HG03460 (cell line): ENCODE data around the gene TXNRD2.

Source experiments
- ATAC-seq: cut with Tn5 transposase; IDR thresholded peaks from one replicate; pipeline ENCODE4 v1.9.1; 2021; ENCODE audit not compliant: unreplicated experiment

Gene TXNRD2

DNA sequence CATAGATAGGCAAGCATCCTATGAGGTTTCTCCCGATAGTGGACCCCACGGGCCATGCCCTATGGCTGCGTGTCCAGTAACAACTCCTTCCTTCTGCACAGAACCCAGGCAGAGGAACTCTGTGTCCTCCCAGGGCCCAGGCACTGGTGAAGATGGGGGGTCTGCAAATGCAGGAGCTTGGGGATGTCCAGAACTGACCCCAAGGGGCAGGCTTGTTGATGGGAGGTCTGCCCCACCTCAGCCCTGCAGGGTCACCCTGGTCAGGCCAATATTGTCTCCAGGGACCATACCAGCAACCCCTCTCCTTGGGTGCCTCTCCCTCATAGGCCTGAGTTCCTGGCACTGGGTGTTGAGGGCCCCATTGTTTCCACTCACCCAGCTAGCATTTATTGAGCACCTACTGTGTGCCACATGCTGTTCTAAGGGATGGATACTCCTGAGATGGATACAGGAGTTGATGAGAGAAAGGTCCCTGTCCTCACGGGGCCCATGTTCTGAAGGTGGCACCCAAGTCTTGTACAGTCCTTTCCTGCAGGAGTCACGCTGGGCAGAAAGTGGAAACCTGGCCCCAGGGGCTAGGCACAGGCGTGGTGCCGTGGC, 26.3 kb upstream of the TXNRD2 start:
- no peak for ATAC-seq

DNA sequence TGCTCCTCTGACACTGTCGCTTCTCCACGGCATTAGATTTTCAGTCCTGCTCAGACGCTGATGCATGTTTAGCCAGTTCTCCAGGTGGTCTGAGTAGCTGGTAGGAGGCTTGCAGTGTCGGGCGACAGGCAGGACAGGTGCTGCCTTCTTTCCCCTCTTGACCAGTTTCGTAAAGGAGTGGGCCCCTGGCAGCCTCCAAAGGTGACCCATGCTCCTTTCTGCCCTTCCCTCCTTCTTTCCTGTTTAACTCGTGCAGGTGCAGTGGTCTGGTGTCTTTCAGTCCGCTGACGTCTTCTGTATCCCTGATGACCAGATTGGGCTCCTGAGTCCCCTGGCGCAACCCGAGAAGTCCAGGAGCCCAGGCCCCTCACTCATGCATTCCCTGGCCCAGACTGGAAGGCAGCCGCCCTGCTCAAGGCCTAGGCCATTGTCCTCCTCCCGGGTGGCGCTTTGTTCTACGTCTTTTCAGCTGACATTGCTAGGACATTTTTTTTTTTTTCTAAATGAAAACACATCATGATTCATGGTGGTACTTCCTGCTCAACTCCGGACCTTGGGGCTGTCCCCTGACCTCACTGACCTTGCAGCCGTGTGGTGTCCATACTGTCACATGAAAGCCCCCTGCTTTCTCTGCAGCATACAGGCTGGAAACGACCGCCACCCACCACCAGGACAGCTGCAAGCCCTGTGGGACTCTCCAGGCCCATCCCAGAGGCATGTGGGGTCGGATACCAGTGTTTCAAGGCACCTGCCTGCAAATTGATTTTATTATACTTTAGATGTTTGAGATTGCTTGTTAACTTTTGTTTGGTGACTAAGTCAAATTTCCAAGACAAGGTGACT, 25.5 kb upstream of the TXNRD2 start:
- no peak for ATAC-seq

DNA sequence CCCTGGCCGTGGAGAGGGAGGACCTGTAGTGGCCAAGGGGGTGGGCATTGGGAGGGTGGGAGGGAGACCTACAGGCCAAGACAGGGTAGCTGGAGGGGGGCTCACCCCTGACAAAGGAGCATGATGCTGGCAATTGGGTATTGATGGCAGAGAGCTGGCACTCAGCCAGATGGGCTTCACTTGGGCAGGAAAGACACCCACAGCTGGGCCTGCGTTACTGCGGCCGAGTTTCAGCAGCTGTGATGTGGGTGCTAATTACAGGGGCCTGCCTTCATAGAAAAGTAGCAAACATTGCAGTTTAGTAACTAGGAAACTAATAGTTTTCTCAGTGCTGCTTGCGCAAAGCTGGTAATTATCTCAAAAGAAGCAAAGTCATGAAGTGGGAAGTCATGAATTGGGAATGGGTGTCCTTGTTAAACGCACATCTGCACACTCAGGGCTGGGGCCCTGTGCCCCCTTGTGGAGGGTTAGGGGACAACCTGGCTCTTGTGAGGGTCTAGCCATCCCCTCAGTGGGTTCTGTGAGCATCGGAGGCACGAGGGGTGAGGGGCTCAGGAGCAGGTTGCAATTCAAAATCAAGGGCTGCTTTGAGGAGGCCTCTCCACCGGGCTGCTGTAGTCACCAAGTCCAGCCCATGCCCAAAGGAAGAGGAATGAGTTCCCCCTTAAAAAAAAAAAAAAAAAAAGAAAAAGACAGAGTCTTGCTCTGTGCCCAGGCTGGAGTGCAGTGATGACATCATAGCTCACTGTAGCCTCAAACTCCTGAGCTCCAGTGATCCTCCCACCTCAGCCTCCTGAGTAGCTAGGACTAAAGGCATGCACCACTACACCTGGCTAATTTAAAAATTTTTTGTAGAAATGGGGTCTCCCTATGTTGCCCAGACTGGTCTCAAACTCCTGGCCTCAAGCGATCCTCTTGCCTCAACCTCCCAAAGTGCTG, 24.4 kb upstream of the TXNRD2 start:
- ATAC-seq: no peak

DNA sequence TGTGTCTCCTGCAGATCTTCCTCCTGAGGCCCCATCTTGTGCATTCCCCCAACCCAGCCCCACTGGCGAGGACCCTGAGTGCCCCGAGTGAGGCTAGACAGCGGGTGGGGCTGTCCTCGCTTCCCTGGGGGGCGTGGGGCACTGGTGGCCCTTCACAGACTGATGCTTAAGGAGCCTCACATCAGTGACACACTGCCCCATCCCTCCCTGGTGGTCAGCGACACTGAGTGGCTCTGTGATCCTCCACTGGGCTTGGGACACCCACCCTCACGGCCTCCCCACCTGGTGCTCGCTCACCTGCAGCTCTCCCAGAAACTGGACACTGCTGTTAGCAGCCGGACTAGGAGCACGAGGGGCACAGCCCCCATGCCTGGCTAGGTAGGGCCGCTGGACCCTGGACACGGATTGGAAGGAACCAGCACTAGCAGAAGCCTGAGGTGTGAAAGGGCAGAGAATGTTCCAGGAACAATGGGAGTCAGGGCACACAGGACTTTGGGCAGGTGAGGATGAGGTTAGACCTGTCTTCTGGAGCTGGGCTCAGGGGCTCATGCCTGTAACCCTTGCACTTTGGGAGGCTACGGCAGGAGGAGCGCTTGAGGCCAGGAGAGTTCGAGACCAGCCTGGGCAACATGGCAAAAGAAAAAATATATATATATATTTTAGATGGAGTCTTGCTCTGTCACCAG, 23.2 kb upstream of the TXNRD2 start:
- no peak for ATAC-seq

DNA sequence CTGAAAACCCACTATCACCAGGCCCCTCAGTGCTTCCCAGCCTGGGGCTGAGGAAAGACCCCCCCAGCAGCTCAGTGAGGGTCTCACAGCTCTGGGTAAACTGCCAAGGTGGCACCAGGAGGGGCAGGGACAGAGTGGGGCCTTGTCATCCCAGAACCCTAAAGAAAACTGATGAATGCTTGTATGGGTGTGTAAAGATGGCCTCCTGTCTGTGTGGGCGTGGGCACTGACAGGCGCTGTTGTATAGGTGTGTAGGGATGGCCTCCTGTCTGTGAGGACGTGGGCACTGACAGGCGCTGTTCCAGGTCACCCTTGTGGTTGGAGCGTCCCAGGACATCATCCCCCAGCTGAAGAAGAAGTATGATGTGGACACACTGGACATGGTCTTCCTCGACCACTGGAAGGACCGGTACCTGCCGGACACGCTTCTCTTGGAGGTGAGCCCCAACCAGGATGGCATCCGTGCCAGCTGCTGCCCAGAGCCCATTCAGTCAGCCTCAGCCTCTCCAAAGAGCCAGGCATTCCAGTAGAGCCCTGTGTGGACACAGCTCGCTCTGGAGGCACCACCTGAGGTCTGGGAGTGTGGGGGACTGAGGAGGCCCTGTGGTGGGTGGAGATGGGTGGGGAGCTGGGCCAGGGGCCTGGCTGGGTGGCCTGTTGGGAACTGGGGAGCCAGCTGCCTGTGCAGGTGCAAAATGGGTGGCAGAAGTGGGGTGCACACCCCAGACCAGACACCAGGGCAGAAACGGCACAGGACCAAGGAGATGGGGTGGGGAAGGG, 22.4 kb upstream of the TXNRD2 start:
- no peak for ATAC-seq

DNA sequence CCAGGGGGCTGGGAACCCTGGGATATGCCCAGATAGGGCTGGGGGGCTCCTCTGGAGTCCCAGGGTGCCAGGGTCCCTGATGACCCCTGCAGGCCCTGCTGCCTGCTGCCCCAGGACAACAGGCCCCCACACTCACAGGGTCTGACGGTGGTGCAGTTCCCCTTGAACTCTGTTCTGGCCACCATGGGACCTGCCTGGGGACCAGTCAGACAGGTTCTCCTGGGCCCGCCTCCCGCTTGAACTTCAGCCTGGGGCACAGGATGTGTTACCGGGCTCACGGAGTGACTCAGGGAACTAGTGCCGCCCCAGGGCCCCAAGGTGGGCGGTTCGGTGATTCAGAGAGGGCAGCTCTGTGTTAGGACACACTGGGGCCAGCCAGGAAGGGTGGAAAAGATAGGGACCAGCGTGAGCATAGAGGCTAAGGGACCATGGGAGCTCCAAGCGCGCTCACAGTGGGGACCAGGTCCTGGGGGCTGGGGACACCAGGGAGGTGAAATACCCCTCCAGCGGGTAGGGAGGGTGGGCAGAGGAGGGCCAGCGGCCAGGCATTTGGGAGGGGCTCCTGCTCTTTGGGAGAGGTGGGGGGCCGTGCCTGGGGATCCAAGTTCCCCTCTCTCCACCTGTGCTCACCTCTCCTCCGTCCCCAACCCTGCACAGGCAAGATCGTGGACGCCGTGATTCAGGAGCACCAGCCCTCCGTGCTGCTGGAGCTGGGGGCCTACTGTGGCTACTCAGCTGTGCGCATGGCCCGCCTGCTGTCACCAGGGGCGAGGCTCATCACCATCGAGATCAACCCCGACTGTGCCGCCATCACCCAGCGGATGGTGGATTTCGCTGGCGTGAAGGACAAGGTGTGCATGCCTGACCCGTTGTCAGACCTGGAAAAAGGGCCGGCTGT, 21.5 kb upstream of the TXNRD2 start:
- ATAC-seq: no peak

DNA sequence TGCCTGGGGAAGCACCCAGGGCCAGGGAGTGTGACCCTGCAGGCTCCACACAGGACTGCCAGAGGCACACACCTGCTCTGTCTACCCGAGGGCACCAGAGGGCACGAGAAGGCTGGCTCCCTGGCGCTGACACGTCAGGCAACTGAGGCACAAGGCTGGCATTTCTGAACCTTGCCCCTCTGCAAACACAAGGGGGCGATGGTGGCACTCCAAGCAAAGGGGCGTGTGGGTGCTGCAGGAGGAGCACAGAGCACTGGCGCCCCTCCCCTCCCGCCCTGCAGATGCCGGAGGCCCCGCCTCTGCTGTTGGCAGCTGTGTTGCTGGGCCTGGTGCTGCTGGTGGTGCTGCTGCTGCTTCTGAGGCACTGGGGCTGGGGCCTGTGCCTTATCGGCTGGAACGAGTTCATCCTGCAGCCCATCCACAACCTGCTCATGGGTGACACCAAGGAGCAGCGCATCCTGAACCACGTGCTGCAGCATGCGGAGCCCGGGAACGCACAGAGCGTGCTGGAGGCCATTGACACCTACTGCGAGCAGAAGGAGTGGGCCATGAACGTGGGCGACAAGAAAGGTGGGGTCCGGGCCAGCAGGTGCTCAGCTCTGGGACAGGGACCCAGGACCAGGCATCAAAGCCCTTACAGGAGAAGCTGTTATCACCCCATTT, 20.8 kb upstream of the TXNRD2 start:
- no peak for ATAC-seq

DNA sequence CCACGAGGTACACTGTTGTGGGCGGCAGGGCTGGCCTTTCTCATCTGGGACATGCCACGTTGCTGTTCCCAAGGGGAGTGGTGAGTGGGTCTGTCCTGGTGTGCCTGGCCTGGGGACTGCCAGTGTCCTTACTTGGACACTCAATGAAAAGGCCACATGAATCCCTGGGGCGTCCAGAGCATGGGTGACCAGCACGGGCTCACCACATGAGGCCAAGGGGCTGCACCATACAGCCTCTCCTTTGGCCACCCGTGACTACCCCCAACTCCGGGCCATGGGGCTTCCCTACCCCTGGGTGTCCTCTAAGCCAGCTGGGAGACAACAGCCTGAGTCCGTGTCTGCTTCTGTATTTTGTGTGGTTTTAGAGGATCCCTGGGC, 20.2 kb upstream of the TXNRD2 start:
- ATAC-seq: no peak

DNA sequence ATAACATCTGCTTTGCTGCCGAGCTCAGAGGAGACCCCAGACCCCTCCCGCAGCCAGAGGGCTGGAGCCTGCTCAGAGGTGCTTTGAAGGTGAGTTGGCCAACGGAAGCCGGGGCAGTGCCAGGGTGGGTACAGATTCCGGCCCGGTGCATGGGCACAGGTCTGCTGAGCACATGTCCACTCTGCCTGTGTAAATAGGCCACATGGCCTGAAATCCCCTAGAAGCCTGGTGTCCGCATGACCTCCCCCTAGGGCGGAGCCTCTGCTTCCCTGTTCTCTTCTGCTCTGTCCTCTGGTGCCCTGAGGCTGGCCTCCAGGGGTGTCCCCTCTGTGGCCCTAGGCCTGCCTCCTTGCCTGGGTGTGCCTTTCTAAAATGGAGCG, 19.6 kb upstream of the TXNRD2 start:
- no peak for ATAC-seq

DNA sequence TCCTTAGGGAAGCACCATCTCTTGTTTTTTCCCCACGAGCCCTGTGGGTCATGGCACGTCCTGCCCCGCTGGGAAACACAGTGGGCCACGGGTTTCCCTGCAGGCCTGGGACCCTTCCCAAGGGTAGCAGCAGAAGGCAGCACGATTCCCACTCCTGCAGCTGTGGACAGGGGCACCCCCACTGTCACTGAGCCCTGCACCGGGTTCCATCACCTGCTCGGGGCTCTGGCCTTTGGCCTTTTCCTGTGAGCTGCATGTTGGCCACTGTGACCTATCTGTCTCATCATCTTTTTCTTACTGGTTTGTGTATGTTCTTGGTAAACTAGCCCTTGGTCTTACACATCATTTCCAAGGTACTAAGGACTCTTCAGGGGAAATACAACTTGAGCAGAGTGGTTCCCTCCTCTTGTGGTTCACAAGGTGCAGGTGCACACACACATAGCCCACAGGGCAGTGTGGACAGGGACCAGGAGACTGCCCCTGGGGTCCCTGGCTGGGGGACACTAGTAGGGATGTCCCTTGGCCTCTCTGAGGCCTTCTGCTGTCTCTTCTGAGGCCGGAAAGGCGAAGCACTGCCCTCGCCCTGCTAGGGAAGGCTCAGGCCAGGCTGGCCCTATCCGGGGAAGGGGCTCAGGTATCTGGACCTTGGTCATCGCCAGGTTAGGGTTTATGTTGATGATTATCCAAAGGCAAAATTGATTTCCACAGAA, 19.0 kb upstream of the TXNRD2 start:
- ATAC-seq: no peak

DNA sequence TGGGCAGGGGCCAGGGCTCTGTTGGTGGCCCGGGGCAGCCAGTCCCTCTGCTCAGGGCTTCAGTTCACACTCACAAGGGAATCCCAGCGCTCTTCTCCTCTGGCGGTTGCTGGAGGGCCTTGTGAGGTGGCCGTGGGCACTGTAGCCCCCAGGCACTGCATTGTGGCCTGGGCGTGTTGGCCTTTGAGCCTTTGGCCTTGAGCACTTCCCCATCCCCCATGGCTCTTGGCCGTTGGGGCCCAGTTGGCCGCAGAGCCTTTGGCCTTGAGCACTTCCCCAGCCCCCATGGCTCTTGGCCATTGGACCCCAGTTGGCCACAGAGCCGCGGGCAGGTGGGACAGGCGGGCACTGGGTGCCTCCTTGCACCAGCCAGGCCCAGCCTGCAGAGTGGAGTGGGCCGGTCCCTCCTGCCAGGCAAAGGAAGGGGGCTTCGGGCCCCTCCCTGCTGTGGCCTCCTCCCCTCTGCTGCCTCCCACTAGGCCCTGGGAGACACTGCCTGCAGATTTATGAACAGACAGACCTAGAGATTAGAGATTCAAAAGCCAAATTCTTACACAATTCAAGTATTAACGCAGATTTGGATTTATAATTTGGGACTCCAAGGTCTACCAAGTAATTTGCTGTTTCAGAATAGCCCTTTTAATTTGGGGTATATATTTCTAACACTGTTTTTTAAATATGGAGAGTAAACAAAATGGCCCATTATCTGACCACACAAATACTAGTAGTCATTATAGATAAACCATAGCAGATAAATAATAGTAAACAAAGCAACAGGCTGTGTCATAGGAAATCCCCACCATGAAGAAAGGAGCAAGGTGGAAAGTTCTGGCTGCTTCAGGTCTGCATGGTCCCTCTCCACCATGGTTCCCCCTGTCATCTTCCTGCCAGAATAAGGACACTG, 18.2 kb upstream of the TXNRD2 start:
- no peak for ATAC-seq

DNA sequence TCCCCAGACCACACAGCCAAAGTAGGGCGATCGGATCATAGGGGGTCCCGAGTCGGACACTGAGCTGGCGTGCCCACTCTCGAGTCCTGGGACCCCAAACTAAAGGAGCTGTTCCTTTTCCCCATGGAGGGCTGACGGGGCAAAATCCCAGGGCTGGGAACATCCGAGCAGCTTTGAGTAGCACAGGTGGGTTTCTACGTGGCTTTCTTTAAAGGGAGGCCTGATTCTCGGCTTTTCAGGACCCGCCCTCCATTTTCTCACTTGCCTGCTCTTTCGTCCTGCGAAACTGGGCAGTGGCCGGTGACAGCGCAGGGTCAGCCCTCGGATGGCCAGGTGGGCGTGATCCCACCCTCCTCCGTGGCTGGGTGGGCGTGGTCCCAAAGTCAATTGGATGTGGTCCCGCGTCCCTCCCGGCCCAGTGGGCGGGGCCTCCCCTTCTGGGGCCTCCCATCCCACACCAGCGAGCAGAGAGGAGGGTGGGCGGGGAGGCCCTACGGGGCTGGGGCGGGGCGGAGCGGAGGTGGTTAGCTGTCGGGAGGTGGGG, 17.5 kb upstream of the TXNRD2 start:
- no peak for ATAC-seq

DNA sequence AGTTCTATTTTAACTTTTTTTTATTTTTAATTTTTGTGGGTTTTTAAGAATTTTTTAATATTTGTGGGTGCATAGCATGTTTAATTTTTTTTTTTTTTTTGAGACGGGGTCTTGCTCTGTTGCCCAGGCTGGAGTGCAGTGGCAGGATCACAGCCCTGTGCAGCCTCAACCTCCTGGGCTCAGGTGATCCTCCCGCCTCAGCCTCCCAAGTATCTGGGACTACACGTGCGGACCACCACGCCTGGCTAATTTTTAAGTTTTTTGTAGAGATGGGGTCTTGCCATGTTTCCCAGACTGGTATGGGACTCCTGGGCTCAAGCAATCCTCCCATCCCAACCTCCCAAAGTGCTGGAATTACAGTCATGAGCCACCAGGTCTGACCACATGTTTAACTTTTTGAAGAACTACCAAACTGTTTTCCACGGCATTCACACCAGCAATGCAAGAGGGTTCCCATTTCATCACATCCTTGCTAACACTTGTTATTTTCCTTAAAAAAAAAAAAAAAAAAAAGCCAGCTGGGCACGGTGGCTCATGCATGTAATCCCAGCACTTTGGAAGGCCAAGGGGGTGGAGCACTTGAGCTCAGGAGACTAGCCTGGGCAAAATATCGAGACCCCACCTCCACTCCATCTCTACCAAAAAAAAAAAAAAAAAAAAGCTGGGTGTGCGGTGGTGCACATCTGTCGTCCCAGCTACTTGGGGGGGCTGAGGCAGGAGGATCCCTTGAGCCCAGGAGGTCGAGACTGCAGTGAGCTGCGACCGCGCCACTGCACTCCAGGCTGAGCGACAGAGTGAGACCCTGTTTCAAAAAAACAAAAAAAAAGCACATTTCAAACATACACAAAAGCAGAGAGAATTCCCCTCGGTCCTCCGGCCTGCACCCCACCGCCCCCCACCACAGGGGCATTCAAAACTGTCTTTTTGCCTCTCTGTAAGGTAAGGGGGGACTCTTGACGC, 16.7 kb upstream of the TXNRD2 start:
- ATAC-seq: no peak

DNA sequence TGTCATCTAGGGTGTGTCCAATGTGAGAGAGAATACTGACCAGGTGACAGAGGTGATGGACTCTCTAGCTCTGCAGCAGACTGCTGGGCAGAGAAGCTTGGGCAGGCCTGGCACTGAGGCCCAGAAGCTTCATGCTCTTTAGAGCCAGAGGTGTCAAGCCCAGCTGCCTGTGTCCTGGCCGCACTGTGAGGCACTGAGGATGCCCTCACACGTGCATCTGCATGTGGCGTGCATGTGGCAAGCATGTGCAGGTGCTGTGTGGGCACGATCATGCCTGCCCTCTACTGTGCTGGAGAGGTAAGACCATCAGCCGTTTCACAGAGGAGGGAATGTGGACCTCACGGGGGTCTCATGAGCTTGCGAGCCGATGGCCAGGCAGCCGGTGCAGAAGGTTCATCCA, 15.8 kb upstream of the TXNRD2 start:
- no peak for ATAC-seq

DNA sequence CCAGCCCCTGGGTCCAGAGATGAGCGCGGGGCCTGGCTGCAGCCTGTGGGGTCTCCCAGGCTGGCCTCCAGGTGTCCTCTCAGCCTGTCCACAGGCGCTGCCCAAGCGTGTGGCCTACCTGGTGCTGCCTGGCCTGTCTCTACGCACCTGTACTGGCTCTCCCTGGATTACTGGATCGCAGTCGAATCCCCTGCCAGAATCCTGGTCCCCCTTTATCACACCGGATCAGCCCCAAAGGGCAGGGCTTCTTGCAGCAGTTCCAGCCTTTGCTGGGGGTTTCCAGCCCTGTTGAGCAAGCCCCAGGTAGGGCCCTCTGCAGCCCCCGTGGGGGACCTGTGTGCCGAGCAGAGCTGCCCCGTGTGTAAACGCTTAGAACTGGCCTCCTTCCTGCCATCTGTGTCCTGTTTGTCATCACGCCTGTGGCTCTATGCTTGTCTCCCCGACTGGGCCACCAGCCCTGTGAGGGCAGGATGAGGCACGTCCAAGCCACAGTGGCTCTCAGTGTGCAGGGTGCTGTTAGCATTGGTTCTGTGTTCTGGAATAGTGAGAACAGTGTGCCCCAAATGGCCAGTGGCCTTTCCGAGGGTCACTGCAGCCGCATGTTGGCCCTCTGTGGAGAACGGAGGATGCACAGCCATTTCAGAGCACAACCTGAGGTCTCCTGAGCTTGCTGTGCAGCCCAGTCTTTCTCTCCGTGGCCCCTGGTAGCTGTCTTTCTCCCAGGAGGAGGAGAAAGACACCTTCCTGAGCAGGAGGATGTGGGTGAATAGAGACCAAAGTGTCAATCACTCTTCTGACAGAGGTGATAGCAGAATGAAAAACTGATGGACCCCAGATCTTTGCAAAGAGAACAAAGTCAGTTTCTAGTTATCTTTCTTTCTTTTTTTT, 13.9 kb upstream of the TXNRD2 start:
- ATAC-seq: no peak
